ENCODE measurements around the gene AADACL4.

DNA sequence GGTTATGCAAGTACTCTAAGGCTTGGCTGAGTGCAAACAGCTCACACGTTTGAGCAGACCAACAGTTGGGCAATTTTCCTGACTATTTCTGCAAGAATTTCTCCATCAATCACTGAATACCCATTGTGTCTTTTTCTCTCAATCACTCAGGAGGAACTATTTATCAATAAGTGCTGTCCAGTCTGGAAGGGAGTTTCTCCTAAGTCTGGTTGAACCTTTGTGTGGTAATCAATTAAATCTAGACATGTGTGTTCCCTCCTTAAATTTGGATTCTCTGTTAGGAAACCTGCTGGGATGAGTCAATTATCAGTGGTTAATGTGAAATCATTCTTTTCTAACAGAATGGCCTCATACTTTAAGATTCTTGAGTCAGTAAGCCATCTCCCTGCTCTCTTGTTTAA is 65.2 kb downstream of the AADACL4 start:
- TF ChIP-seq, protein P1, sequence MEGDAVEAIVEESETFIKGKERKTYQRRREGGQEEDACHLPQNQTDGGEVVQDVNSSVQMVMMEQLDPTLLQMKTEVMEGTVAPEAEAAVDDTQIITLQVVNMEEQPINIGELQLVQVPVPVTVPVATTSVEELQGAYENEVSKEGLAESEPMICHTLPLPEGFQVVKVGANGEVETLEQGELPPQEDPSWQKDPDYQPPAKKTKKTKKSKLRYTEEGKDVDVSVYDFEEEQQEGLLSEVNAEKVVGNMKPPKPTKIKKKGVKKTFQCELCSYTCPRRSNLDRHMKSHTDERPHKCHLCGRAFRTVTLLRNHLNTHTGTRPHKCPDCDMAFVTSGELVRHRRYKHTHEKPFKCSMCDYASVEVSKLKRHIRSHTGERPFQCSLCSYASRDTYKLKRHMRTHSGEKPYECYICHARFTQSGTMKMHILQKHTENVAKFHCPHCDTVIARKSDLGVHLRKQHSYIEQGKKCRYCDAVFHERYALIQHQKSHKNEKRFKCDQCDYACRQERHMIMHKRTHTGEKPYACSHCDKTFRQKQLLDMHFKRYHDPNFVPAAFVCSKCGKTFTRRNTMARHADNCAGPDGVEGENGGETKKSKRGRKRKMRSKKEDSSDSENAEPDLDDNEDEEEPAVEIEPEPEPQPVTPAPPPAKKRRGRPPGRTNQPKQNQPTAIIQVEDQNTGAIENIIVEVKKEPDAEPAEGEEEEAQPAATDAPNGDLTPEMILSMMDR (IDR thresholded peaks at IDR 0.05): no peak
- TF ChIP-seq EZH2 (IDR thresholded peaks at IDR 0.05; ENCODE audit: borderline replicate concordance, insufficient read depth, low read depth, low read length, poor library complexity, severe bottlenecking): no peak

Measured in B cell (primary cell).